Stimulated activated naive CD4-positive, alpha-beta T cell treated with Interleukin-2 at 50 U/mL for 16 hours (primary cell): ENCODE measurements around the gene TAF1B.
A peak's percentile ranks its signal among the peaks of the same experiment; 100 is the strongest.

ENCODE experiments used
- DNase-seq: peaks from one replicate; lab custom pipeline; 2025; lab: John Stamatoyannopoulos, UW

TAF1B gene

DNA sequence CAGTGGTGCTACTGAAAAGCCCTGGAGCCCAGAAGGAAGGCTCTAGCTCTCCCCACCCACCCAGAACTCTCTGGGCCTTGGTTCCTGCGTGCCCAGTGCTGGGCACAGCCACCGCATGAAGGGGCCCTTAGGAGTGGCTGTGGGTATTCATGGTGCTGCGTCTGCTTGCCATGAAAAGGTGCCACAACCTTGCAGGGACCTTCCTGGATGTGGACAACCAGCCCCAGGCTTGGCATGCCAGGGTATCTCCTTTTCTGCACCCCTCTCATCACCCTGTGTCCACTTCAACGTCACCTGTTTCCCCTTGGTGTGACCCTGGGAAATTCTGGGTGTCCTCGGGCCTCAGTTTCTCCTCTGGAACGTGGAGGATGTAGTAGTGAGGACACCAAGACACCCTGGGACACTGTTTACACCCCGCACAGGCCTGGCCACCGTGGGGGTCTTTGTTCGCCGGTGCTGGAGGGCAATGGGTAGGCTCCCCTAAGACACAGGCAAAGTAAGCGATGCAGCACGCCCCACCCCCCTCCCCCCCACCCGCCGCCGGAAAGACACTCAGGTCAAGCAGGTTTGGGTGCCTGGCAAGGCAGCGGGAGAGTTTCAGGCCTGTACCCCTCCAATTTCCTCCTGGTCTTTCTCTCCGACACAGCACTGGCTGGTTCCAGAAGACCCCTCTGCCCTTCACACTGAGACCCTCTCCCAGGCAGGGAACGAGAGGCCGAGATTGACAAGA, 34.8 kb upstream of the TAF1B start:
- no peak for DNase-seq

DNA sequence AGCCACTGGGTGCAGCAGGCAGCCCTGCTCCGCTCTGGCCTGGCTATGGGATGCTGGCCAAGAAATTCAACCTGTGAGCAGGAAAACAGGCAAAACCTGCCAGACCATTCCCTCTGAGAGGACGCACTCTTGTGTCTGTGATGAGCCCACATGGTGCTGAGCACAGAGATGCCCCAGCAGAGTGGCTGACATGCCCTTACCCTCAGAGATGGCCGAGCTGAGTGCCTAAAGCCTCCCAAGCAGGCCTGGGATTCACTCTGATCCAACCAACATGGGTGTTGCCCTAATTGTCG, 34.3 kb upstream of the TAF1B start:
- no peak for DNase-seq

GRCh38 chr2:9809448-9810088, 33.7 kb upstream of the TAF1B start:
- no peak for DNase-seq

GRCh38 chr2:9811216-9811615, 32.1 kb upstream of the TAF1B start:
- DNase-seq, result no peak

GRCh38 chr2:9811679-9812511, 31.4 kb upstream of the TAF1B start:
- no peak for DNase-seq

GRCh38 chr2:9812945-9813311, 30.3 kb upstream of the TAF1B start:
- no peak for DNase-seq

DNA sequence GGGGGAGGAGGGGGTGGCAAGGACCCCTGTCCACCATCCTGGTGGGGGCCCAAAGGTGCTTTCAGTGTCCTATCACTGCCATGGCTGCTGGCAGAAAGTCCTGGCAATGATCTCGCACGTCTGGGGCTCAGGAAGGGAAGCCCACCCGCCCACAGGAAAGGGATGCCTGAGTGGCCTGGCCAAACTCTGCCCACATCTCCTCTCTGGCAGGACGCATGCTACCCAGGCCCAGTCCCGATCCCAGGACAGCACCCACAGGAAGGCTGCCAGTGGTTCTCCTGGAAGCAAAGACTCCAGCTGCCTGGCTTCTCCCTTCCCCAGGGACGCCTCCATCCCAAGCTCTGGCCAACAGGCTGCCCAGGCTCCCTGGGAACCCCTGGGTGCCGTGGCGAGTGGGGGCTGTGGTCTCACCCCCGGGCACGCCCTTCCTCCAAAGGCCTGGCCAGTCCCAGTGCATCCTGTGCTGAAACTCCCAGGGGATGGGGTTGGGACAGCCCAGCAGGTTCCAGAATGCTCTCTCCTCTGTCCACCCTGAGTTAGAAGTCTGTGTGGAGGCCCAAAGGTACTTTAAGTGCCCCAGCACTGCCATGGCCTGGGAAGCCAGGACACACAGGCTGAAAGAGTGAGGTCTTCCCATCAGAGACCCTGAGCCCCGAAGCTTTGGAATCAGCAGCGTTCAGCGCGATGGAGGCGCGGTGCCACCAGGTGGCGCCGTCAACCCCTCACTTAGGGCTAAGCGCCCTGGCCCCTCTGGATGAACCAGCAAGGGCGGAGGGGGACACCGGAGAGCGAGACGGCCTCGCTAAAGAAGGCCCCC, 29.8 kb upstream of the TAF1B start:
- peak; percentile 55 for DNase-seq

DNA sequence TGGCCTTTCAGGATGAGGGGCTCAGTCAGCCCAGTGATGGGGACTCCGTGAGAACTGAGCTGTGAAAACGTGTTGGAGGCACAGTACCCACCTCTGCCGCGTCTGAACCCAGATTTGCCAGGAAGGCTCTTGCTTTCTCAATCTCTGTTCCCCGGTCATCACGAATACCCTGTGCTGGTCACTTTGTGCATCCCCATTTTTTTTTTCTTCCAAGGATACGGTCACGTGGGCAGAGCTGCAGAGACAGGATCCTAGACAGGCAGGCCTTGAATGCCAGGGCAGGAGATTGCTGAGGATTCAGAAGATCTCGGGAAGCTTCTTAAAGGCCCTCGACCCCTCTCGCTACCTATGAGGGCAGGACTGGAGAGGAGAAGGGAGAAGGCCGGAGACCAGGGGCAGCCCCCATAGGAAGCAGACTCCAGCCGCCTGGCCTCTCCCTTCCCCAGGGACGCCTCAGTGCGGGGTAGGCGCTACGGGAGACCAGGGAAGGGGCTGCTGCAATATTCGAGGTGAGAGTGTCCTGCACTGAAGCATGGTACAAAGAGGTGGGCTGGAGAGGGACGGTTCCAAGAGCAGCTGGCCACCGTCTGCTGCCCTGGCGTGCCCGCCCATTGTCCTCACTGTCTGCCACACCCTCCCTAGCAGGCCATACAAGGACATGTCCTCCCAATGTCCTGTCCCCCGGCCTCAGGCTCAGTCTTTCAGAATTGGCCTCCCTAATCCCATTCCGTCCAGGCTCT, 29.0 kb upstream of the TAF1B start:
- no peak for DNase-seq

GRCh38 chr2:9815076-9815475, 28.2 kb upstream of the TAF1B start:
- DNase-seq, result no peak

DNA sequence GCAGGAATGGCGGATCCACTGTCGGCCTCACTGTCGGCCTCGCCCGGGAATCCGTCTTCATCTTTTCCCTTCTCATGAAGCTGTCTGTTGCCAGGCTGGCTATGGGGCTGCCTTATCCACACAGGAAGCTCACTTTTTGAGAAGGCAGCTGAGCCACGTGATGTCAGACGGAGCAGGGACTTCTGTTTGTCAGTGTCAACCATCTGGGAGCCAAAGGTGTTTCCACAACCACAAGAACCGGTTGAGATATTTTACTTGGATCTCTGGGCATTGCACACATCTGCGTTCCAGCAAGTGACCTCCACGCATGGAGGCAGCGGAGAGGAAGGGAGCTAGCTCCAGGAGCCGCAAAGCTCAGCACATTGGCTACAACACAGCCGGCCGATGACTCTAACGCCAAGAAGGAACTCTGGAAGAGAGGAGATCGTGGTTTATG, 27.4 kb upstream of the TAF1B start:
- no peak for DNase-seq

- no peak for DNase-seq
Observed at GRCh38 chr2:9818097-9818496, 25.2 kb upstream of the TAF1B start.

GRCh38 chr2:9819551-9819950, 23.7 kb upstream of the TAF1B start:
- DNase-seq, result no peak

DNA sequence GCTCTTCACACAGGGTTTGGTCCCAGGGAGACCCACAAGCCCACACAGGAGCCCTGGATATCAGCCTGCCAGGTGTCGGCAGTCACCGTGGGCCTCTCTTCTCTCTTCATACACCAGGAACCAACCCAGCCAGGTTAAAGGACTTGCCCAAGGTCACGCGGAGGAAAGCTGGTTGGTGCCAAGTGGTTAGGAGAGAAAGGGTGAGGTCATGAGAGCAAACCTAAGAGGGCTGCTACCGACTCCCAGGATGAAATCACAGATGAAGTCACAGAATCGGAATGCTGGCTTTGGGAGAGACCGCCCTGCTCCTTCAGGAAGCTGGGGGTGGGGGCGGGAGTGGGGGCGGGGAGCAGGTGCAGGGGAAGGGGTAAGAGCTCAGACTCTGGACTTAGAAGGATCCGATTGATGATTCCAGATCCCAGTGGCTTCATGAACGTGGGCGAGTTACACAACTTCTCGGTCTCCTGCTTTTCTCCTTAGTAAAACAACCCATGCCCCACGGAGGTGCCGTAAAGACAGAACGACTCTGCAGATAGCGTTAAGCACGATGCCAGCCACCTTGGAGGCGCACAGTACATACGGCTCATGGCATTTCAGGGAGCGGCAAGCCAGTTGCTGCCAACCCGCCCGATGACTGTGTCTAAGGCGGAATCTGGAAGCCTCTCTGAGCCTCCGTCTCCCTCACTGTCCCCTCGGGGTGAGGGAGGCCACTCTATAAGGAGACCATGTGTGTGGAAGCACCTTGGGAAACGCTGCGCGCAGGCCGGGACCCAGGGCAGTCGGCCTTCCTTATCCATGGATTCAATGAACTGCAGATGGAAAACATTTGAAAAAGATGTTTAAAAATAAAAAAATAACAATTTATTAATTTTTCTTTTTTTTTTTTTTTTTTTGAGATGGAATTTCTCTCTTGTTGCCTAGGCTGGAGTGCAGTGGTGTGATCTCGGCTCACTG, 23.0 kb upstream of the TAF1B start:
- DNase-seq, result no peak

DNA sequence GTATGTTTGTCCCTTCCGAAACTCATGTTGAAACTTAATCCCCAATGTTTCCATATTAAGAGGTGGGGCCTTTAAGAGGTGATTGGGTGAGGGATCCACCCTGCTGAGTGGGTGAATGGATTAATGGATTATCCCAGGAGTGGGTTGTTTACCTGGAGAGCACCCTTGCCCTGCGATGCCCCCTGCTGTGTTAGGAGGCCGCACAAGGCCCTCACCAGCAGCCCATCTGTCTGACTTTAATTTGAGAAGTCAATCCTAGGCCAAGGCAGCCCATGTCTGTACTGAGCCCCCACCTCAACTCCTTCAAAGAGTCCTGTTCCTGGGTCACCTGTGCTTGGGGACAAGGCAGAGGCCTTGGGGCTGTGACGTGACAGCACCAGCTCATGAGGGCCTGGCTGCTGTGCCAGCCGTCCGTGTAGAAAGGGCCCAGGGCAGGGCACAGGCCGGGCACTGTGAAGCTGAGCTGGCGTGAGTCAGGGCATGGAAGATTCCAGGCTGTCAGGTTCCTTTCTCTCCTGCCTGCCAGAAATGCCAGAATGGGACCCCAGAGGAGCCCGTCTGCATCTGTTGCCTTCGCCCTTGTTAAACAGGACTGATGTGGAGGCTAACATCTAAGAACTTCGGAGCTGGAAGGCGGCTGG, 21.3 kb upstream of the TAF1B start:
- no peak for DNase-seq

GRCh38 chr2:9824441-9824840, 18.8 kb upstream of the TAF1B start:
- no peak for DNase-seq

DNA sequence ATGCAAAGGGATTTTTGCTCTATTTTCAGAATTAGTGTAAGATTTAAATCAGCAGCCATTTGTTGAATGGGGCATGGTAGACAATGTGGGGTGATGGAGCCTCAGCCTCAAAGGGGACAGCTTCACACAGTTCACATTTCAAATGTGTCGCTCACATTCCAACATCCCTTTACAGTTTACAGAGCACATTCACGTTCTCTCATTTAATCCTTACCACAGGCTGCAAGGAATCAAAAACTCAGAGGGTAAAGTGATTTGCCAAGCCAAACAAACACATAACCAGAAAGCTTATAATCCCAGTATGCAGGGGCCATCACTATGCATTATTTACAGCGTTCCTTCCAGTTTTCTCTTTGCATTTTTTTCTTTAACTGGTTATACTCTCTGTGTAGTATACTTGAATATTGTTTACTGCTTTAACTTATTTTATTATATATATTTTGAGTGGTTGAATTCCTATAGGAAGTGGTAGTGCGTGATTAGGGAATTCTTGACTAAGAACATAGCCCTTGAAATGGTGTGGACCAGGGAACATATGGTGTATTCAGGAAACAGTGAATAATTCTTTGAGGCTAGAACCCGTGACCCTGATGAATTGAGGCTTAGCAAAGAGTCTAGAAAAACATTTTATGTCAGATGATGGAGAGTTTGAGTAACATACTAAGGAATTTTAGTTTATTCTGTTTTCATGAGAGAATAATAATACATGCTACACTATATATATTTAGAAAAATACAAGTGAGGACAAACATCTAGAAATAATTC, 18.1 kb upstream of the TAF1B start:
- no peak for DNase-seq

DNA sequence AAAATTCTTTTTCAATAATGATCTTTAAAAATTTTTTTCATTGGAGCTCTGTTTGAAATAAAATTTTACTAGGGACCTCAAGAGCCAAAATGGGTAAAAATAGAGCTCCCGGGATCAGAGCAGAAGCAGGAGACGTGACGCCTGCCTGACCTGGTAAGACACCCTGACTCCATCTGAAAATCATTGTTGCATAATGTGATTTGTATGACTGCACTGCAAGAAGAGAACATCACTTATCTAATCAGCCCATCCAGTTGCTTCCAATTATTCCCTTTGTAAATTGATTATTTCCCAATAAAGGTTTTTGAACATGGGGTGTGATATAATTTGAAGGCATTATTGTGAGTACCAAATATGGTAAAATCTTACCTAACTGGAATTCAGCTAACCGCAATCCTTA, 17.1 kb upstream of the TAF1B start:
- no peak for DNase-seq

DNA sequence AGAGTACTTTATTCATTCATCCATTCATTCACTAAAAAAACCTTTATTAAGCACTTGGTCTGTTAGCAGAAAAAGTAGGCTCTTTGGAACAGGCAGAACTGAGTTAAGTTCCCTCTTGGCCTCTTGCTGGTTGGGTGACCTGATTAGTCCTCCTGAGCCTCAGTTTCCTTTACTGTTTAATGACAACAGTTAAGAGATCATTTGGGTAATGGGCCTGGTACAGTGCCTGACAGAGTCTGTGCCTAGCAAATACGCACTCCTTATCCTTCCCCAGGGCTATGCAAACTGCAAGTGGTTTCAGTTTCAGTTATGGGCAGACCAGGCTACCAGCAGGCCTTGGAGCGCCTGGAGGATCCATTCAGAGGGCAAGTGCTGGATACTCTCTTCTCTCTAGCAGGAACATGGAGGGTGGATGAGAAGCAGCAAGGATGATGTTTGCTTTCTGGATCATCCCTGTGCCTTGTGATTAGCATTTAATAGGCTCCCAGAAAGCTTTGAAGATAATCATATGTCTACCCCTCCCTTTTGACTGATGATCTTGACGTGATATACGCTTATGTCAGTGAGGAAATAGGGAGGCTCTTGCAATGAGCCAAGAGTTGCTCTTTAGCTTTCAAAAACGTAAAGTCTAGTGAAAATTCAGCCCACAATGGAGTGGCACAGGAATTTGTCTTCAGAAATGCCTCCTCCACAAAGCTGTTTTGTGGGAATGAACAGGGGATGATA, 12.4 kb upstream of the TAF1B start:
- DNase-seq, result no peak

DNA sequence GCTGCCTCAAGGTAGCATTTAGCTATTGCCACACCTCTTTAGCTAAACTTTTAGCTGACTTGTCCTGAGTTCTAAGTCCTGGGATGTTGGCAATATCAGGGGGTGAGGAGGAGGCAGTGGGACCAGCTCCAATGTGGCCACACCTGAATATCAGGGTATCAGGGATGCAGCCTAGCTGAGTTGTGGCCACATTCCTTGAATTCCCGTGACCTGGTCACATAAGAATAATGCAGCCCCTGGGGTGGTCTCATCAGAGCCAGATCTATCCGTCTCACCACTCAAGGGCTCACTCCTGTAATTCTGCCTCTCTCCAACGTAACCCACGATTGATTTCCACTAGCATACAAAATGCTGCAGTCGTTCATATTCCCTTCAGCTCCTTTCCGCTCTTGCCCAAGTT, 11.6 kb upstream of the TAF1B start:
- DNase-seq, result no peak
